Karpas-422 (cell line): Measurements from ENCODE around the gene MYO10. TPM values are rescaled to one million over a fixed set of nuclear protein-coding genes. Genes with fewer than 3 reads are reported as not detected.

Experiments
- DNase-seq: peaks from one replicate; pipeline ENCODE4 v3.0.0-alpha.2; 2015
- H2AFZ ChIP-seq: fragments of 200-600 bp; sonication (generic); 2 replicates; pipeline ENCODE4 v1.6.1; 2014; ENCODE audit warnings: antibody characterized with exemption, low read length, mixed read lengths
- H3K27ac ChIP-seq: fragments of 200-600 bp; sonication (generic); 2 replicates; pipeline ENCODE4 v1.5.1; 2014; ENCODE audit warnings: mild to moderate bottlenecking, low read length, moderate library complexity
- H3K27me3 ChIP-seq: fragments of 200-600 bp; sonication (generic); 2 replicates; pipeline ENCODE4 v1.6.1; 2014; ENCODE audit warnings: low read length, mixed read lengths
- H3K36me3 ChIP-seq: fragments of 200-600 bp; sonication (generic); 2 replicates; pipeline ENCODE4 v1.6.1; 2014; ENCODE audit warnings: low read length, mixed read lengths; ENCODE audit not compliant: insufficient read depth
- H3K4me1 ChIP-seq: fragments of 200-600 bp; sonication (generic); 2 replicates; pipeline ENCODE4 v1.6.1; 2014; ENCODE audit warnings: mild to moderate bottlenecking, low read length, mixed read lengths
- H3K4me2 ChIP-seq: fragments of 200-600 bp; sonication (generic); 2 replicates; pipeline ENCODE4 v1.6.1; 2014; ENCODE audit warnings: low read length, low read depth, mild to moderate bottlenecking; ENCODE audit not compliant: poor library complexity, severe bottlenecking
- H3K4me3 ChIP-seq: fragments of 200-600 bp; sonication (generic); 2 replicates; pipeline ENCODE4 v1.5.1; 2014; ENCODE audit warnings: mild to moderate bottlenecking, antibody characterized with exemption, low read length, mixed read lengths
- H3K79me2 ChIP-seq: fragments of 200-600 bp; sonication (generic); 2 replicates; pipeline ENCODE4 v1.6.1; 2014; ENCODE audit warnings: mild to moderate bottlenecking, low read length, mixed read lengths
- H3K9ac ChIP-seq: fragments of 200-600 bp; sonication (generic); 2 replicates; pipeline ENCODE4 v1.6.0; 2014; ENCODE audit warnings: low read length
- H3K9me2 ChIP-seq: fragments of 200-600 bp; sonication (generic), shearing (Covaris generic); replicated peaks from 2 replicates; pipeline ENCODE4 v1.6.0; 2014; ENCODE audit warnings: mild to moderate bottlenecking, low read length, moderate library complexity; ENCODE audit not compliant: insufficient read depth
- H3K9me3 ChIP-seq: fragments of 300-700, 200-600 bp; sonication (generic); 2 replicates; pipeline ENCODE4 v1.6.1; 2014; ENCODE audit warnings: low read length, mixed read lengths
- H4K20me1 ChIP-seq: fragments of 200-600 bp; sonication (generic); 2 replicates; pipeline ENCODE4 v1.6.1; 2014; ENCODE audit warnings: mild to moderate bottlenecking, antibody characterized with exemption, low read length, low read depth; ENCODE audit not compliant: insufficient read depth
- total RNA-seq: library from RNA; depleted of rRNA; stranded (reverse); fragments of >200 nt; shearing (Covaris generic); gene quantifications from 2 replicates; pipeline ENCODE4 v1.2.3, GENCODE V29; 2014; ENCODE audit warnings: low replicate concordance

MYO10 gene
- total RNA-seq, 1 experiment from 2014 or later, result not detected

DNA sequence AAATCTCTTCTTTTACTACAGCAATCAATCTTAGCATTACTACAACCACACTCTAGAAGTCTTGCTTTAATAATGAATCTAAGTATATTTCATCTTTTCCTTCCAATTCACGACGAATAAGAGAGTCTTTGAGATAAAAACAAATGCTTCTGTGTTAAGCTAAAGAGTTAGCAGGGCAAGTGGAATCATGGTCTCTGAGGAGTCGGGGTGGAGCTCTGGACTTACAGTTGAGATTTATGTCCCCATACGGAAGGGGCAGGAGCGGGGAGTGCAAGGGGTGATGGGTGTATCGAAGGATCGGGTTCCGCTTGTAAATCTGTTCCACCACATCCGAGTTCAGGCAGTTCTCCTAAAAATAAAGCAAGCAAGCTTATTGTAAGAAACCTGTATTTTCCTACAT is 260.3 kb downstream of the MYO10 start:
- H2AFZ ChIP-seq, result no peak overlapping the region
- H4K20me1 ChIP-seq, result no peaks in the 10 kb centered on the region
- no peak overlapping the region for H3K27ac ChIP-seq
- DNase-seq, result no peak
- H3K4me1 ChIP-seq, result no peaks in the 10 kb centered on the region
- H3K9ac ChIP-seq, result no peak overlapping the region
- no peaks in the 10 kb centered on the region for H3K9me3 ChIP-seq
- H3K79me2 ChIP-seq, result no peaks in the 10 kb centered on the region
- no peaks in the 10 kb centered on the region for H3K9me2 ChIP-seq
- H3K4me3 ChIP-seq, result no peak overlapping the region
- no peak overlapping the region for H3K4me2 ChIP-seq
- no peaks in the 10 kb centered on the region for H3K27me3 ChIP-seq
- no peaks in the 10 kb centered on the region for H3K36me3 ChIP-seq

DNA sequence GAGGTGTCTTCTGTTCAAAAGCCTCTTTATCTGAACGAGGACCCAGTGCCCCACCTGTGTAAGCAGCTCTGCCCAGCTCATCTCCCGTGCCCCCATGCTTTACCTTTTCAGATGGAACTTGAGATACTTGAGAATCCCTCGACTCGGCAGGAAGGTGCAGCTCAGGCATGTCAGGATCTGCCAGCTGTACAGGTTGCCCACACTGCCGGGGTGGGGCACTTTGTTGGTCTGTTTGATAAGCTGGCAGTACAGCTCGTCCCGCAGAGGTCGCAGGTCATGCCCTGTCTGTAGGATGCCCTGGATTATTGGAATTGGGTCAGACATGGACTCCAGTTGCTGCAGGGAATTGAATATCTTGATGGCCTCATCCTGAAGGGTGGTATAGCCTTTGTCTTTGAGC is 261.3 kb downstream of the MYO10 start:
- no peaks in the 10 kb centered on the region for H3K9me2 ChIP-seq
- no peaks in the 10 kb centered on the region for H3K9me3 ChIP-seq
- H3K79me2 ChIP-seq, result no peaks in the 10 kb centered on the region
- no peaks in the 10 kb centered on the region for H3K27me3 ChIP-seq
- H3K4me3 ChIP-seq, result no peak overlapping the region
- H3K9ac ChIP-seq, result no peak overlapping the region
- no peak overlapping the region for H2AFZ ChIP-seq
- H3K4me2 ChIP-seq, result no peak overlapping the region
- no peak overlapping the region for H3K27ac ChIP-seq
- no peaks in the 10 kb centered on the region for H3K4me1 ChIP-seq
- H3K36me3 ChIP-seq, result no peaks in the 10 kb centered on the region
- no peak for DNase-seq
- no peaks in the 10 kb centered on the region for H4K20me1 ChIP-seq

DNA sequence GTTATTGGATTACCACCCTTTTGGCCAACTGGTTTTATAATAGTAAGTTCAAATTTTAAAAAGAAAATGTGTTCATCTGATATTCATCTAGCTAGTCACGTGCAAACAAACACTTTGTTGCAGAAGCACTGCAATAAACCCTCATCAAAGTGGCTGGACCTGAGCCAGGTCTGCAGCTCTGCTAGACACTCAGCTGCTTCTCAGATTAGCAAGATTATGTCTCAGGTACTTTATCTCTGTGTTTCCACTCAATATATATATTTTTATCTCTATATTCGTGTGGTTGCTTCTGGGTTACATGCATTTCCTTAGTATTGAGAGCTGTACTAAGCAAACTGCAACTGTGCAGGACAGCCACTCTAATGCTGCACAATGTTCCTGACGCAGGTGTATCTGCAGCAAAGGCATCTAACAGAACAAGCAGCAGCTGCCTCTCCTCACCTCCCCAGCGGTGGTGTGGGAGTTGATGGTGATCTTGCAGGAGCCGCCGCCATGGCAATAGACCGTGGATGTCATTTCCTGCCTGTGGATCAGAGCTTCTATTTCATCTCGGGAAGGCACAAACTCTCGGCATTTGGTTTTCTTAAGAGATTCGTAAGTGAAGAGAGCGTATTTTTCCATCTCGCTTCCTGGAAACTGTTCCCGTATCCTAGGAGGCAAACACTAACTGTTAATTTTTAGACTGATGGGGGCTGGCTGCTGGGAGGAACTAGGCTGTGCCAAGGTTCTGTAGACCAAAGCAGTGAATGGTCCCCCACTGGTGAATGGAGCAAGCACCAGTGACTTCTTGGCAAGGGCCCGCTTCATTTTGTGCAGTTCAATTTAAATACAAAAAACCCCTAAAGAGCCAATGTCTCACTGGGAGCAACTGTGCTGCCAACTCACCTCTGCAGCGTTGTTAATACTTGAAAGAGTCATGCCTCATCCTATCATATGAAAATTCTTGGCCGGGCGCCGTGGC is 262.6 kb downstream of the MYO10 start:
- no peaks in the 10 kb centered on the region for H3K4me1 ChIP-seq
- no peaks in the 10 kb centered on the region for H3K27me3 ChIP-seq
- H3K79me2 ChIP-seq, result no peaks in the 10 kb centered on the region
- H3K4me2 ChIP-seq, result no peak overlapping the region
- no peak overlapping the region for H3K27ac ChIP-seq
- no peak overlapping the region for H2AFZ ChIP-seq
- DNase-seq, result no peak
- no peaks in the 10 kb centered on the region for H3K36me3 ChIP-seq
- no peaks in the 10 kb centered on the region for H4K20me1 ChIP-seq
- H3K9me2 ChIP-seq, result no peaks in the 10 kb centered on the region
- no peak overlapping the region for H3K9ac ChIP-seq
- H3K4me3 ChIP-seq, result no peak overlapping the region
- no peaks in the 10 kb centered on the region for H3K9me3 ChIP-seq

DNA sequence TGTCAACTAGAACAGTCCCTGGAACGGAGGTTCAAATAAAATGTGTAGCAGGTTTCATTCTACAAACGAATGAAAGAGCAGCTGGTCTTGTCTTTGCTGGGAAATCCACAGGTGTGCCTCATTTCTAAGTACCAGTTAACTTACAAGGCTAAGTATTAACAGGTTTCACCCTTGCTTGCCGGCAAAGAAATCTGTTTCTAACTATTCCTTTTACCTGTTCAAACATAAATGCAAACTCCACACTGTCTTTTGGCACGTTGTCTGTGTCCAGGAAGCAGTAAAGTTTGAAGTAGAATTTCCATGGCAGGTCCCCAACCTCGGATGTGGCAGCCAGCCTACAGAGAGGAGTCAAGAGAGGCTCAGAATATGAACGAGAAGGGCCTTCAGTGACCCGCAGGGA is 264.9 kb downstream of the MYO10 start:
- H3K4me3 ChIP-seq, result no peak overlapping the region
- H3K4me1 ChIP-seq, result peaks cover 2% of the 10 kb centered on the region; the same call in 1 of the 2 replicates
- H3K27me3 ChIP-seq, result no peaks in the 10 kb centered on the region
- no peaks in the 10 kb centered on the region for H3K79me2 ChIP-seq
- no peak overlapping the region for H3K4me2 ChIP-seq
- H3K36me3 ChIP-seq, result no peaks in the 10 kb centered on the region
- no peaks in the 10 kb centered on the region for H3K9me2 ChIP-seq
- H3K27ac ChIP-seq, result no peak overlapping the region
- H4K20me1 ChIP-seq, result no peaks in the 10 kb centered on the region
- H3K9me3 ChIP-seq, result no peaks in the 10 kb centered on the region
- no peak for DNase-seq
- no peak overlapping the region for H3K9ac ChIP-seq
- no peak overlapping the region for H2AFZ ChIP-seq

DNA sequence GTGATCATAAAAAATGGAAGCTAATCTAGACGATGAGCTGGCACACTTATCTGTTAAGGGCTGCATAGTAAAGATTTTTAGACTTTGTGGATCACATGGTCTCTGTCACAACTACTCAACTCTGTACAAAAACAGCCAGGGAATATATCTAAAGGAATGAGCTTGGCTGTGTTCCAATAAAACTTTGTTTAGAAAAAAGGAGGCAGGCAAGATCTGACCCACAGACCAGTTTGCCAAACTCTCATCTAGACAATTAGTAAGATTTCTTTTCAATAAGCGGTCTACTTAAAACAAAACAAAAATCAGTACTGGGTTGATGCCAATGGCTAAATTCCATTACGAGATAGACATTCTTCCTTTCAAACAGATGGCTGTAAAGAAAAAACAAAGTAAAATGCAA is 266.3 kb downstream of the MYO10 start:
- peaks cover 2% of the 10 kb centered on the region; the same call in 1 of the 2 replicates for H3K4me1 ChIP-seq
- no peak overlapping the region for H2AFZ ChIP-seq
- no peak for DNase-seq
- H3K27ac ChIP-seq, result no peak overlapping the region
- H3K79me2 ChIP-seq, result no peaks in the 10 kb centered on the region
- H3K36me3 ChIP-seq, result no peaks in the 10 kb centered on the region
- H3K9me3 ChIP-seq, result no peaks in the 10 kb centered on the region
- H4K20me1 ChIP-seq, result no peaks in the 10 kb centered on the region
- no peaks in the 10 kb centered on the region for H3K27me3 ChIP-seq
- no peak overlapping the region for H3K4me2 ChIP-seq
- H3K4me3 ChIP-seq, result no peak overlapping the region
- H3K9me2 ChIP-seq, result no peaks in the 10 kb centered on the region
- H3K9ac ChIP-seq, result no peak overlapping the region

GRCh38 chr5:16668631-16669030 is 267.5 kb downstream of the MYO10 start:
- Histone ChIP-seq H3K36me3 (no peaks in the 10 kb centered on the region), H3K9me3 (no peaks in the 10 kb centered on the region), H3K27me3 (no peaks in the 10 kb centered on the region), H3K4me3 (no peak overlapping the region), H2AFZ (no peak overlapping the region), H3K4me1 (peaks cover 2% of the 10 kb centered on the region; the same call in 1 of the 2 replicates), H3K79me2 (no peaks in the 10 kb centered on the region), H3K4me2 (no peak overlapping the region), H3K27ac (no peak overlapping the region), H3K9ac (no peak overlapping the region), H4K20me1 (no peaks in the 10 kb centered on the region), H3K9me2 (no peaks in the 10 kb centered on the region)
- no peak for DNase-seq

DNA sequence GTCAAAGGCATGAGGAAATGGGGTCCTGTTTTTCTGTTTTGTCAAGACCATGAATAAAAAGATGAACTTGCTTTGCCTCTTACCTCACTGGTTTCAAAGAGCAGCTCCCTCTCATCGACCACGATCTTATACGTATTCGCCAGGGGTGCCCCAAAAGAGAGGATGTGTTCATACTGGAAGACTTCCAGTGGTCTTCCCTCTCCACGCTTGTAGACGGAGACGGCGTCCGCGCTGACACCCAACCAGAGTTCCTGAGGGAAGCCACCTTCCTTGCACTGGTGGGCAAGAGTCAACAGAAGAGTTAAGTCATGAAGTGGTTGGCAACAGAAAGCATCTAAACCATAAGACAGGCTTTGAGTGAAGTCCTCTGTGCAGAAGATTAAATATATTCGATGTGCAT is 267.9 kb downstream of the MYO10 start:
- Histone ChIP-seq H3K9ac (no peak overlapping the region), H3K27ac (no peak overlapping the region), H3K4me1 (peaks cover 2% of the 10 kb centered on the region; the same call in 1 of the 2 replicates), H3K27me3 (no peaks in the 10 kb centered on the region), H3K4me3 (no peak overlapping the region), H3K4me2 (no peak overlapping the region), H4K20me1 (no peaks in the 10 kb centered on the region), H3K36me3 (no peaks in the 10 kb centered on the region), H3K9me2 (no peaks in the 10 kb centered on the region), H3K79me2 (no peaks in the 10 kb centered on the region), H2AFZ (no peak overlapping the region), H3K9me3 (no peaks in the 10 kb centered on the region)
- no peak for DNase-seq

DNA sequence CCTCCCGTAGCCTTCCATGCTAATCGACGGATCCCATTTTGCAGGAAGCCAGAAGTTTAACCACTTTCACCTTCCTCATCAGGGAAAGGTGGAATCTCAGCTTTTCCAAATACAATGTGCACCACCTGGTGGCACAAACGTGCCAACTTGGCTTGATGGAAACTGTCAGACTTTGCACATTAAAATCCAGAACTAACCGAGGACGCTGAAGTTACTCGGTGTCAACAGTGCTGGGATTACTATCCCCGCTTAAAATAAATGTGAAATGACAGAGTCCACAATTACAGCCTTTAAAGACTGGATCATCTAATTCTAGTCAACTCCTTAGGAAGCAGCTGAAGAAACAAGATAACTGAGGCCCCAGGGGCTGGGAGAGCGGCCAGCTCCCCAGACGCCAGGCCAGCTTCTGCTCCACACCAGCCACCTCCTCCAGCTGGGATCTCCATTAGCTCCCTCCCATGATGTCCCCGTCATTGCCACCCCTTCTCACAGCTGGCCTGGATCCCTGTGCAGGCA is 269.1 kb downstream of the MYO10 start:
- H2AFZ ChIP-seq, result no peak overlapping the region
- DNase-seq, result no peak

More for the DNA sequence above, 269.1 kb downstream of the MYO10 start:
- Histone ChIP-seq H3K4me2 (no peak overlapping the region), H3K4me3 (no peak overlapping the region), H3K9me3 (no peaks in the 10 kb centered on the region), H3K27me3 (no peaks in the 10 kb centered on the region), H3K9me2 (no peaks in the 10 kb centered on the region), H3K36me3 (no peaks in the 10 kb centered on the region), H4K20me1 (no peaks in the 10 kb centered on the region), H3K4me1 (peaks cover 2% of the 10 kb centered on the region; the same call in 1 of the 2 replicates), H3K79me2 (no peaks in the 10 kb centered on the region), H3K9ac (no peak overlapping the region), H3K27ac (no peak overlapping the region)
